Breast epithelium (tissue), 4 donors: ENCODE measurements around the gene ZNF618. TPM values are rescaled to one million over a fixed set of nuclear protein-coding genes. Genes with fewer than 3 reads are reported as not detected.

ENCODE experiments used
- DNase-seq, 2 donors: peaks; one replicate each; pipeline ENCODE4 v3.0.0-alpha.2; 2019; ENCODE audit warnings: low spot score in 2 of 2
- H3K27ac ChIP-seq, 2 donors: fragments of 200-600 bp; sonication (generic) in 1 of 2; one replicate each; pipeline ENCODE4 v1.5.1; 2016 to 2019; ENCODE audit warnings: mild to moderate bottlenecking in 1 of 2
- H3K27me3 ChIP-seq, 2 donors: fragments of 200-600 bp; sonication (generic) in 1 of 2; one replicate each; pipeline versions ENCODE4 v1.5.1 to v1.6.0; 2017 to 2019; ENCODE audit warnings: control low read depth in 1 of 2, mild to moderate bottlenecking in 1 of 2
- H3K36me3 ChIP-seq: fragments of 200-600 bp; one replicate; pipeline ENCODE4 v1.5.1; 2019
- H3K4me1 ChIP-seq, 2 donors: fragments of 200-600 bp; sonication (generic); one replicate each; pipeline ENCODE4 v1.5.1; 2016 to 2019; ENCODE audit warnings: control low read depth in 1 of 2
- H3K4me3 ChIP-seq, 3 donors: fragments of 200-600 bp; sonication (generic); 1 replicate in 2 of 3; 2 replicates in 1 of 3; pipeline ENCODE4 v1.5.1; 2016 to 2019; ENCODE audit warnings: mild to moderate bottlenecking in 3 of 3, moderate library complexity in 2 of 3
- H3K9me3 ChIP-seq, 2 donors: fragments of 200-600 bp; sonication (generic) in 1 of 2; one replicate each; pipeline ENCODE4 v1.5.1; 2016 to 2019; ENCODE audit warnings: control low read depth in 1 of 2
- POLR2A ChIP-seq: fragments of 450-650 bp; IDR thresholded peaks from one replicate; pipeline ENCODE4 v1.6.1; 2016; ENCODE audit warnings: antibody characterized with exemption, mild to moderate bottlenecking, moderate library complexity
- POLR2AphosphoS5 ChIP-seq, 3 donors: sonication (generic); formaldehyde crosslinking; IDR thresholded peaks; one replicate each; pipeline ENCODE4 v1.6.1; 2017; ENCODE audit warnings: antibody characterized with exemption in 3 of 3
- intact Hi-C: fragments of 100-400 bp; cut with DNase I; formaldehyde crosslinking; loops from one replicate; pipeline ENCODE4 v1.15.1; 2023; ENCODE audit warnings: low total_unique reads
- total RNA-seq, 3 donors: library from RNA; depleted of rRNA; stranded (reverse); fragments of >200 nt; gene quantifications; one replicate each; pipeline ENCODE4 v1.1.0, GENCODE V29; 2016
- TF ChIP-seq, protein P1 (sequence below), 3 donors: fragments of 450-650 bp; IDR thresholded peaks; one replicate each; pipeline ENCODE4 v1.5.1; 2016 to 2017; ENCODE audit warnings: antibody characterized with exemption in 3 of 3, mild to moderate bottlenecking in 3 of 3, moderate library complexity in 3 of 3

The ZNF618 gene
- total RNA-seq, 3 donors from 2014 or later = 4.6 to 11.8 (median 10.4) TPM

DNA sequence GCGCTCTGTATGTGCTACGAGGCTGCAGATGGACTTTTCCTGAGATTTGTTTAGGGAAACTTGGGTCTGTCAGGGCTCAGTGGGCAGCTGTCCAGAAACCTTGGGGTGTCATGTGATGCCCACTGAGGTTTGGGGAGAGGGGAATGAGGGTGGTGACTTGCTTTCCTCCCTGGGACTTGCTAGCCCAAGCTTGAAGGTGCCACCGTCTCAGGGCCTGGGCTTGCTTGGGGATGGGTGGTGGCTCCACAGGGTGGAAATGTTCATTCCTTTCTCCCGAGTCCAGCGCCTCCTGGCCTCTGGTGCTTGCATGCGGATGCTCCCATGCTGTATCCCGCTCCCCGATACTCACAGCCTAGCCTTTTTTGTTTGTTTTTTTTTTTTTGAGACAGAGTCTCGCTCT lies 33.3 kb downstream of the ZNF618 start:
- intact Hi-C loops = loop anchor here (10.0 kb wide), 1 partner anchor 1625 kb away; no protein-coding TSS in a partner anchor
- TF ChIP-seq, protein P1, sequence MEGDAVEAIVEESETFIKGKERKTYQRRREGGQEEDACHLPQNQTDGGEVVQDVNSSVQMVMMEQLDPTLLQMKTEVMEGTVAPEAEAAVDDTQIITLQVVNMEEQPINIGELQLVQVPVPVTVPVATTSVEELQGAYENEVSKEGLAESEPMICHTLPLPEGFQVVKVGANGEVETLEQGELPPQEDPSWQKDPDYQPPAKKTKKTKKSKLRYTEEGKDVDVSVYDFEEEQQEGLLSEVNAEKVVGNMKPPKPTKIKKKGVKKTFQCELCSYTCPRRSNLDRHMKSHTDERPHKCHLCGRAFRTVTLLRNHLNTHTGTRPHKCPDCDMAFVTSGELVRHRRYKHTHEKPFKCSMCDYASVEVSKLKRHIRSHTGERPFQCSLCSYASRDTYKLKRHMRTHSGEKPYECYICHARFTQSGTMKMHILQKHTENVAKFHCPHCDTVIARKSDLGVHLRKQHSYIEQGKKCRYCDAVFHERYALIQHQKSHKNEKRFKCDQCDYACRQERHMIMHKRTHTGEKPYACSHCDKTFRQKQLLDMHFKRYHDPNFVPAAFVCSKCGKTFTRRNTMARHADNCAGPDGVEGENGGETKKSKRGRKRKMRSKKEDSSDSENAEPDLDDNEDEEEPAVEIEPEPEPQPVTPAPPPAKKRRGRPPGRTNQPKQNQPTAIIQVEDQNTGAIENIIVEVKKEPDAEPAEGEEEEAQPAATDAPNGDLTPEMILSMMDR (IDR thresholded peaks at IDR 0.05) = no peak
- TF ChIP-seq POLR2A (no peak), POLR2AphosphoS5 (IDR thresholded peaks at IDR 0.05) (no peak)
- H3K27ac ChIP-seq = no peak overlapping the region
- H3K36me3 ChIP-seq = no peaks in the 10 kb centered on the region
- H3K9me3 ChIP-seq = no peaks in the 10 kb centered on the region
- no peak for DNase-seq
- H3K27me3 ChIP-seq = no peaks in the 10 kb centered on the region
- peaks cover 6 to 22% of the 10 kb centered on the region in 2 donors for H3K4me1 ChIP-seq
- no peak overlapping the region for H3K4me3 ChIP-seq

DNA sequence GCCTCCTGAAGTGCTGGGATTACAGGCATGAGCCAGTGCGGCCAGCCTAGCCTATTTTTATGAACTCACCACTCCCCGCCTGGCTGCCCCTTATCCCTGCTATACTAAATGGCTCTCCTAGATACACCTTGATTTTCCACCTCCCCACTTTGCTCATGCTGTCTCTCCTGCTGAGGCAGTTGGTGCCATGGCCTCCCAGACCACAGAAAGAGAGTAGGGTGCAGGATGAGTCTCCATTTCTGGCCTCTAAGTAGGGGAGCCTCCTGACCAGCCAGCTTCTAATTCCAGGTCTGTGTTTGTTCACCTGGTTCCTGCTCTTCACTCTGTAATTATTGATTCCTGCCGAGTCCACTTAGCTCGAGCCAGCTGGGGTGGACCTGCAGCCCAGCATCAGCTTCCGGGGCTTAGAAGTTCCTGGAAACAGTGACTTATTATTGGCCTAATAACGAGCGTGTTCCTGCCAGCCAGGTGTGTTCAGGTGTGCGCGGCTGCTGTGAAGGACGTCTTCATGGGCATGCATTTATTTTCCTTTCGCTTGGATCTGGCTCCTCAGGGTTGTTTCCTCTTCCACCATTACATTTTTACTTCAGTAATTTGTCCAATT lies 34.0 kb downstream of the ZNF618 start:
- peak in 1 of 2 donors; percentile 39 for DNase-seq
- no peak for TF ChIP-seq POLR2AphosphoS5 (IDR thresholded peaks at IDR 0.05)
- TF ChIP-seq POLR2A = no peak
- TF ChIP-seq, protein P1 (IDR thresholded peaks at IDR 0.05) = no peak
- Histone ChIP-seq H3K4me3 (peak overlapping the region in 1 of 3 donors; percentile 3), H3K36me3 (no peaks in the 10 kb centered on the region), H3K27me3 (no peaks in the 10 kb centered on the region), H3K9me3 (no peaks in the 10 kb centered on the region), H3K4me1 (peaks cover 6 to 22% of the 10 kb centered on the region in 2 donors), H3K27ac (peak overlapping the region; percentile 68 to 78)
- intact Hi-C loops = no loop called here

DNA sequence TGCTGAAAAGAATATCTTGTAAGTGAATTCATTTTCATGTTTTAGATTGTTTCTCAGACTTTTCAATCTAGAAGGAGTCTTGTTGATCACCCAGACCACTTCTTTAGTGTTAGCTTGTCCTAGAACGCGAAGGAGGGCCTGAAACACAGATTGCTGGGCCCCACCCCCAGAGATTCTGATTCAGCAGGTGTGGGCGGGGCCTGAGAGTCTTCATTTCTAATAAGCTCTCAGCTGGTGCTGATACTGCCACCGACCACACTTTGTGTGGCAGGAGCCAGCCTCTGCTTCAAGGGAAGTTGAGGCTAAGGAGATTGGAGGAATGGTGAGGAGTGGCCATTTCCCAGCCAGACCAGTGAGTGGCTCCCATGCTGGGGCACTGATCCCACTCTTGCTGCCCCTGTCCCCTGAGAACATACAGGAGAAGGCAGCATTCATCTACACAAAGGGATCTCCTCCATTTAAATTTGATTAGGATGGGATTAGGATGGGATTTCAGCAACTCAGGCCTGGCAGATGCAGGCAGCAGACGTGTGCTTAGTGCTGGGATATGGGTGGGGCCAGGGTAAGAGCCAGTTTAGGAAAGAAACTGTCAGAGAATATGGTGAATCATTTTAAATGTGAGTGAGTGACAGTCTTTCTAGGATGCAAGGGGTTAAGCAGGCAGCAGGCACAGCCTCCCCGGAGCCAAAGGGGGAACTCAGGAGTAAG lies 35.9 kb downstream of the ZNF618 start:
- peak overlapping the region; percentile 7 to 66 for H3K27ac ChIP-seq
- intact Hi-C loops = no loop called here
- H3K4me3 ChIP-seq = no peak overlapping the region
- no peaks in the 10 kb centered on the region for H3K36me3 ChIP-seq
- H3K27me3 ChIP-seq = no peaks in the 10 kb centered on the region
- TF ChIP-seq POLR2A = no peak
- TF ChIP-seq, protein P1 (IDR thresholded peaks at IDR 0.05) = no peak
- H3K9me3 ChIP-seq = no peaks in the 10 kb centered on the region
- H3K4me1 ChIP-seq = peaks cover 0 to 19% of the 10 kb centered on the region in 2 donors
- DNase-seq = no peak

DNA sequence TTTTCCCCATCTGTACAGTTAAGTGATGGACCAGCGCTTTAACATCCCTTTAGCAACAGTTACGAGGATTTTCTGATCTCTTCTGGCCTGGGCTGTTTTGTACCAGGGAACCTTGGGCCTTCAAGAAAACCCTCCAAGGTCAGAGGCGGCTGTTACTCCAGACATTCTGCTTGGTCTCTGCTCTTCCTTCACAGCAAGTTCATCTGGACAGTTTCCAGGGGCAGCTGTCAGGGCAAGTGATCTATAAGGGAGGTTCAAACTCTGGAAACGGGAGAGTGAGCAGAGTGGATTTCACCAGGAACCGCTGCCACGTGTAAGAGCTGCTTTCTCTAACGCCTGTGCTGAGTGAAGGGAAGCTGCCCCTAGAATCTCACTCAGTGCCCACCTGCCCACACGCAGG lies 36.7 kb downstream of the ZNF618 start:
- Histone ChIP-seq H3K36me3 (no peaks in the 10 kb centered on the region), H3K4me3 (no peak overlapping the region), H3K9me3 (no peaks in the 10 kb centered on the region), H3K27ac (peak overlapping the region; percentile 57 to 66), H3K4me1 (peaks cover 0 to 11% of the 10 kb centered on the region in 2 donors), H3K27me3 (no peaks in the 10 kb centered on the region)
- intact Hi-C loops = no loop called here
- TF ChIP-seq POLR2AphosphoS5 (IDR thresholded peaks at IDR 0.05) (no peak), POLR2A (no peak)
- TF ChIP-seq, protein P1 (IDR thresholded peaks at IDR 0.05) = no peak
- no peak for DNase-seq
